RPMI7951 (cell line): Measurements from ENCODE around the gene SPAG8. TPM values are rescaled to one million over a fixed set of nuclear protein-coding genes. Genes with fewer than 3 reads are reported as not detected.

Experiments
- DNase-seq: peaks from one replicate; pipeline ENCODE4 v3.0.0-alpha.2; 2012; ENCODE audit warnings: low read depth
- total RNA-seq: library from RNA; depleted of rRNA; stranded (reverse); fragments of >200 nt; shearing (Covaris generic); gene quantifications from 2 replicates; pipeline ENCODE4 v1.2.3, GENCODE V29; 2014; rRNA removed

SPAG8 gene
- total RNA-seq, 1 experiment from 2014 or later: 1.7 TPM

- DNase-seq: no peak
These were observed 37.0 kb downstream of the SPAG8 start for GRCh38 chr9:35774907-35775635.

- DNase-seq: no peak
These were observed 40.1 kb downstream of the SPAG8 start for GRCh38 chr9:35771943-35772342.

GRCh38 chr9:35771534-35771933 lies 40.5 kb downstream of the SPAG8 start:
- no peak for DNase-seq

- DNase-seq: no peak
These were observed 41.0 kb downstream of the SPAG8 start for GRCh38 chr9:35771075-35771433.

GRCh38 chr9:35769763-35770162 lies 42.3 kb downstream of the SPAG8 start:
- no peak for DNase-seq

GRCh38 chr9:35767458-35767857 lies 44.6 kb downstream of the SPAG8 start:
- no peak for DNase-seq

- no peak for DNase-seq
These were observed 45.1 kb downstream of the SPAG8 start for GRCh38 chr9:35766997-35767396.

GRCh38 chr9:35763803-35764202 lies 48.3 kb downstream of the SPAG8 start:
- DNase-seq: no peak

- DNase-seq: no peak
These were observed 48.9 kb downstream of the SPAG8 start for GRCh38 chr9:35763181-35763580.

GRCh38 chr9:35760651-35761050 lies 51.4 kb downstream of the SPAG8 start:
- peak; percentile 47 for DNase-seq

GRCh38 chr9:35759795-35760194 lies 52.3 kb downstream of the SPAG8 start:
- DNase-seq: no peak

Other genes with a start within 250 kb of the SPAG8 start
- gene TESK1, start 207.0 kb downstream of the SPAG8 start, total RNA-seq: 4.0 and 5.5 TPM in 2 replicates
- 0.10 and 0.12 TPM in 2 replicates for gene CD72, start 193.8 kb downstream of the SPAG8 start, total RNA-seq
- gene SIT1, start 161.3 kb downstream of the SPAG8 start, total RNA-seq: not detected in 2 replicates
- 19,023 and 39,221 TPM in 2 replicates for gene RMRP, start 154.2 kb downstream of the SPAG8 start, total RNA-seq
- gene CCDC107, start 154.0 kb downstream of the SPAG8 start, total RNA-seq: 18.1 and 32.5 TPM in 2 replicates
- 7.6 and 14.2 TPM in 2 replicates for gene ARHGEF39, start 147.1 kb downstream of the SPAG8 start, total RNA-seq
- 73.8 and 82.4 TPM in 2 replicates for gene CA9, start 138.3 kb downstream of the SPAG8 start, total RNA-seq
- 146 and 206 TPM in 2 replicates for gene TPM2, start 122.3 kb downstream of the SPAG8 start, total RNA-seq
- gene TLN1, start 80.1 kb downstream of the SPAG8 start, total RNA-seq: 117 and 137 TPM in 2 replicates
- 68.4 and 83.2 TPM in 2 replicates for gene CREB3, start 79.6 kb downstream of the SPAG8 start, total RNA-seq
- gene GBA2, start 63.0 kb downstream of the SPAG8 start, total RNA-seq: 13.1 and 13.2 TPM in 2 replicates
- gene RGP1, start 63.0 kb downstream of the SPAG8 start, total RNA-seq: 9.4 and 10.3 TPM in 2 replicates
- gene MSMP, start 58.0 kb downstream of the SPAG8 start, total RNA-seq: not detected in 2 replicates
- 13.3 and 14.7 TPM in 2 replicates for gene NPR2, start 20.7 kb downstream of the SPAG8 start, total RNA-seq
- 57.7 and 63.2 TPM in 2 replicates for gene HINT2, start 2.8 kb upstream of the SPAG8 start, total RNA-seq
- gene FAM221B, start 16.5 kb upstream of the SPAG8 start, total RNA-seq: not detected in 2 replicates
- 1.4 and 1.9 TPM in 2 replicates for gene TMEM8B, start 17.0 kb upstream of the SPAG8 start, total RNA-seq
- gene OR13J1, start 58.1 kb upstream of the SPAG8 start, total RNA-seq: not detected in 2 replicates
- gene HRCT1, start 93.9 kb upstream of the SPAG8 start, total RNA-seq: 0.20 TPM in 1 of 2 replicates, not detected in the other
- not detected in 2 replicates for gene SPAAR, start 97.2 kb upstream of the SPAG8 start, total RNA-seq
- gene OR2S2, start 145.9 kb upstream of the SPAG8 start, total RNA-seq: not detected in 2 replicates
- 12.4 and 12.9 TPM in 2 replicates for gene RECK, start 224.7 kb upstream of the SPAG8 start, total RNA-seq